Esophagus muscularis mucosa (tissue), 4 donors: ENCODE data around the gene NAV2. TPM values are rescaled to one million over a fixed set of nuclear protein-coding genes. Genes with fewer than 3 reads are reported as not detected.

Experiments
- DNase-seq: peaks from one replicate; pipeline ENCODE4 v3.0.0-alpha.2; 2017; ENCODE audit errors: extremely low spot score
- H3K27ac ChIP-seq, 4 donors: fragments of 200-600 bp; sonication (generic); replicated peaks in 1 of 4; 1 replicate in 3 of 4; 2 replicates in 1 of 4; pipeline ENCODE4 v1.5.1; 2016 to 2019; ENCODE audit warnings: mild to moderate bottlenecking in 1 of 4
- H3K27me3 ChIP-seq, 4 donors: fragments of 200-600 bp; sonication (generic); one replicate each; pipeline versions ENCODE4 v1.5.1 to v1.6.0; 2016 to 2019
- H3K36me3 ChIP-seq, 4 donors: fragments of 200-600 bp; sonication (generic); one replicate each; pipeline ENCODE4 v1.5.1; 2016 to 2019
- H3K4me1 ChIP-seq, 4 donors: fragments of 200-600 bp; sonication (generic); one replicate each; pipeline ENCODE4 v1.5.1; 2016 to 2019
- H3K4me3 ChIP-seq, 4 donors: fragments of 200-600 bp; sonication (generic); 1 replicate in 2 of 4; 2 replicates in 2 of 4; pipeline ENCODE4 v1.5.1; 2016 to 2019; ENCODE audit warnings: mild to moderate bottlenecking in 4 of 4, moderate library complexity in 1 of 4
- H3K9me3 ChIP-seq, 4 donors: fragments of 200-600 bp; sonication (generic); 1 replicate in 3 of 4; 2 replicates in 1 of 4; pipeline ENCODE4 v1.5.1; 2016 to 2019
- EP300 ChIP-seq: sonication (generic); formaldehyde crosslinking; IDR thresholded peaks from one replicate; pipeline ENCODE4 v1.6.1; 2017; ENCODE audit warnings: antibody characterized with exemption
- POLR2A ChIP-seq: fragments of 450-650 bp; IDR thresholded peaks from one replicate; pipeline ENCODE4 v1.6.1; 2017; ENCODE audit warnings: antibody characterized with exemption, moderate library complexity, mild to moderate bottlenecking, low read depth
- POLR2AphosphoS5 ChIP-seq, 2 donors: sonication (generic); formaldehyde crosslinking; IDR thresholded peaks; one replicate each; pipeline ENCODE4 v1.6.1; 2017; ENCODE audit warnings: antibody characterized with exemption in 2 of 2
- WGBS: methylation state at CpG from one replicate; pipeline ENCODE4 v1.1.5; 2018; 5-methylcytosine and 5-hydroxymethylcytosine counted together
- intact Hi-C: fragments of 100-400 bp; cut with DNase I; formaldehyde crosslinking; loops from one replicate; pipeline ENCODE4 v1.15.1; 2023
- total RNA-seq, 4 donors: library from RNA; depleted of rRNA; stranded (reverse); fragments of >200 nt; gene quantifications; one replicate each; pipeline versions ENCODE4 v1.1.0 to v1.2.1, GENCODE V29; 2016
- TF ChIP-seq, protein P1 (sequence below), 3 experiments: fragments of 200-600 bp in 2 of 3; fragments of 450-650 bp in 1 of 3; sonication (generic) in 2 of 3; IDR thresholded peaks; one replicate each; pipeline ENCODE4 v1.5.1; 2017 to 2019; ENCODE audit warnings: antibody characterized with exemption in 3 of 3, mild to moderate bottlenecking in 2 of 3, moderate library complexity in 1 of 3

Gene NAV2
- total RNA-seq, 4 donors from 2014 or later, result 21.9 to 57.0 (median 37.5) TPM

DNA sequence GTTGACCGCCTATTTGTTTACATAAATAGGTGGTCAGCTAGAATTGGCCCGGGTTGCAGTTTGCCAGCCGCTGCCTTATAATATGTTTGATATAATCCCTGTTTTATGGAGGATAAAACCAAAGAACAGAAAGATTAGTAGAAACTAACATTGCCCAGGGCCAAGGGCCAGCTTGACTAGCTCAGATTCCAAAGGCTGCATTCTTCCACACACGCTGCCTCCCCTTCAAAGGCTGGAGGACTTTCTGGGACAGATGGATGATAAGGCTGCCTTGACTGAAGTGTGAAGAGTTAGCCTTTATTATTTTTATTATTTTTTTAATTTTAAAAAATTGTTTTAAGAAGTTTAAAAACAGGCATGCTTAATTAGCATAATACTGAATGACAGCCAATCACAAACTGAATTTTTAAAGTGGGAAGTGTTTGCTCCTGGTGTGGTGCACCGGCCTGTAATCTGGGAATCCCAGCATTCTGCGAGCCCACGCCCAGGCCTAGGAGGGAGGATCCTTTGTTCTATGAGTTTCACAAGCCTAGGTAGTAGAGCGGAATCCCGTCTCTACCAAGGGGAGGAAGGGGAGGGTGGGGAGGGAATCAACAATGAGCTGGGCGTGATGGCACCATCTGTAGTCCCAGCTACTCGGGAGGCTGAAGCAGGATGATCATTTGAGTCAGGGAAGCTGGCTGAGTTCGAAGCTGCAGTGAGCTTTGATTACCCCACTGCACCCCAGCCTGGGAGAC is 114.9 kb downstream of the NAV2 start:
- H3K9me3 ChIP-seq, result no peaks in the 10 kb centered on the region
- DNase-seq, result no peak
- peaks cover 0 to 7% (median 2%) of the 10 kb centered on the region in 4 donors for H3K36me3 ChIP-seq
- intact Hi-C loops, result no loop called here
- peaks cover 12 to 34% (median 32%) of the 10 kb centered on the region in 4 donors for H3K4me1 ChIP-seq
- WGBS, result 77% methylated on average over 12 of the region's 12 CpGs
- TF ChIP-seq POLR2AphosphoS5 (IDR thresholded peaks at IDR 0.05) (no peak), POLR2A (no peak), EP300 (no peak)
- TF ChIP-seq, protein P1, sequence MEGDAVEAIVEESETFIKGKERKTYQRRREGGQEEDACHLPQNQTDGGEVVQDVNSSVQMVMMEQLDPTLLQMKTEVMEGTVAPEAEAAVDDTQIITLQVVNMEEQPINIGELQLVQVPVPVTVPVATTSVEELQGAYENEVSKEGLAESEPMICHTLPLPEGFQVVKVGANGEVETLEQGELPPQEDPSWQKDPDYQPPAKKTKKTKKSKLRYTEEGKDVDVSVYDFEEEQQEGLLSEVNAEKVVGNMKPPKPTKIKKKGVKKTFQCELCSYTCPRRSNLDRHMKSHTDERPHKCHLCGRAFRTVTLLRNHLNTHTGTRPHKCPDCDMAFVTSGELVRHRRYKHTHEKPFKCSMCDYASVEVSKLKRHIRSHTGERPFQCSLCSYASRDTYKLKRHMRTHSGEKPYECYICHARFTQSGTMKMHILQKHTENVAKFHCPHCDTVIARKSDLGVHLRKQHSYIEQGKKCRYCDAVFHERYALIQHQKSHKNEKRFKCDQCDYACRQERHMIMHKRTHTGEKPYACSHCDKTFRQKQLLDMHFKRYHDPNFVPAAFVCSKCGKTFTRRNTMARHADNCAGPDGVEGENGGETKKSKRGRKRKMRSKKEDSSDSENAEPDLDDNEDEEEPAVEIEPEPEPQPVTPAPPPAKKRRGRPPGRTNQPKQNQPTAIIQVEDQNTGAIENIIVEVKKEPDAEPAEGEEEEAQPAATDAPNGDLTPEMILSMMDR (IDR thresholded peaks at IDR 0.05), result no peak
- H3K27ac ChIP-seq, result no peak overlapping the region
- no peaks in the 10 kb centered on the region for H3K27me3 ChIP-seq
- no peak overlapping the region for H3K4me3 ChIP-seq

DNA sequence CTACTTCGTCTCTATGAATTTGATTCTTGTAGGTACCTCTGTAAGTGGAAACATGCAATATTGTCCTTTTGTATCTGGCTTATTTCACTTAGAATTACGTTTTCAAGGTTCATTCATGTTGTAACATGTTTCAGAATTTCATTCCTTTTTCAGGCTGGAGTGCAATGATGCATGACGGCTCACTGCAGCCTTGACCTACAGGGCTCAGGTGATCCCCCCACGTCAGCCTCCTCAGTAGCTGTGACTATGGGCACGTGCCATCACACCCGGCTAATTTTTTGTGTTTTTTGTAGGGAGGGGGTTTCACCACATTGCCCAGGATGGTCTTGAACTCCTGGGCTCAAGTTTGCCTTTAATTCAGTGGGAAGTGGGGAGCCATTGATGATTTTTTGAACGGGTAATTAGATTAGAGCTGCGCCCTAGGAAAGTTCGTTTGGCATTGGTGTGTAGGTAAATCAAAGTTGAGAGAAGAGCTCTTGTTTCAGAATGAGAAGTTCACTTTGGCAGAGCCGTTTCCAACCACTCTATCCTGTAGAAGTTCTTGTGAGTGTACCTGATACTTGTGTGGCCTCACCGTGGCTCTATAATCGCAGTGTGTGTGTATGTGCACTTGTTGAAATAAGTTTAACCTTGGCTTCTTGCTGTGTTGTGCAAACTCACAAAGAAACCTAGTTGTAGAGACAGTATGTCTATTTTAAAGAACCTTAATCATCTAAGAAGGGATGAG is 115.9 kb downstream of the NAV2 start:
- H3K9me3 ChIP-seq, result peaks cover 0 to 5% (median 0%) of the 10 kb centered on the region in 4 donors
- H3K27ac ChIP-seq, result no peak overlapping the region
- TF ChIP-seq POLR2A (no peak), POLR2AphosphoS5 (IDR thresholded peaks at IDR 0.05) (no peak), EP300 (no peak)
- TF ChIP-seq, protein P1 (IDR thresholded peaks at IDR 0.05), result no peak
- DNase-seq, result no peak
- H3K36me3 ChIP-seq, result peaks cover 0 to 17% (median 12%) of the 10 kb centered on the region in 4 donors
- intact Hi-C loops, result no loop called here
- H3K4me1 ChIP-seq, result peaks cover 12 to 34% (median 32%) of the 10 kb centered on the region in 4 donors
- H3K27me3 ChIP-seq, result no peaks in the 10 kb centered on the region
- WGBS, result 73% methylated on average over 12 of the region's 12 CpGs
- no peak overlapping the region for H3K4me3 ChIP-seq

GRCh38 chr11:19829109-19829837 is 116.6 kb downstream of the NAV2 start:
- Histone ChIP-seq H3K4me1 (peaks cover 12 to 34% (median 32%) of the 10 kb centered on the region in 4 donors), H3K27me3 (no peaks in the 10 kb centered on the region), H3K27ac (no peak overlapping the region), H3K4me3 (no peak overlapping the region), H3K9me3 (peaks cover 0 to 5% (median 0%) of the 10 kb centered on the region in 4 donors), H3K36me3 (peaks cover 4 to 24% (median 18%) of the 10 kb centered on the region in 4 donors)
- TF ChIP-seq EP300, result no peak
- no peak for TF ChIP-seq POLR2A
- TF ChIP-seq POLR2AphosphoS5 (IDR thresholded peaks at IDR 0.05), result no peak
- TF ChIP-seq, protein P1 (IDR thresholded peaks at IDR 0.05), result no peak
- WGBS, result 29% methylated on average over 7 of the region's 7 CpGs
- no peak for DNase-seq
- intact Hi-C loops, result no loop called here

DNA sequence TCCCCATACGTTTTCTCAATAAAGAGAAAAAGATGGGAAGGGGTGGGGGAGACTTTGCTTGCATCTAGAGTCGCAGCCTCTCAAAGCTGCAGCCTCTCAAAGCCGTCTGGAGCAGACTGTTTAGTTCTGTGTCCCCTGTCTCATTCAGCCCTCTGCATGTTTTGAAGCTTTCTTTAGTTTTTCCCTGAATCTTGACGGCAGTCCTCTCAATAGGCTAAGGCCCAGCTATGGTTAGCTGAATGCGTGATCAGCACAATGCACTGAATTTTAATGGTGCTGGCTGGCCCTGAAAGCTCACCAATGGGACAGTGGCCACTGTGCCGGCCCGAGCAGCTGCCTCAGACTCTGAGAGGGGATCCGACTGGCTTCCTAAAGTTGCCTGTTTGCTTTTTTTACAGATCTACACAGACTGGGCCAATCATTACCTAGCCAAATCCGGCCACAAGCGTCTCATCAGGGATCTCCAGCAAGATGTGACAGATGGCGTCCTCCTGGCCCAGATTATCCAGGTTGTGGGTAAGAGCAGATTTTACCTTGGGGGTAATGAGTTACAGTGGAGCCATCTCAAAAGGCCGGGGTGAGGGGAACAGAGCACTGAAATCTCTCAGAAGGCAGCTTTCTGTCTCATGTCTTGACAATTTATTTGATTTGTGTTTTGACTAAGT is 119.6 kb downstream of the NAV2 start:
- no peak overlapping the region for H3K27ac ChIP-seq
- no peak overlapping the region for H3K4me3 ChIP-seq
- TF ChIP-seq, protein P1 (IDR thresholded peaks at IDR 0.05), result no peak
- TF ChIP-seq POLR2A, result no peak
- no peak for TF ChIP-seq EP300
- no peak for TF ChIP-seq POLR2AphosphoS5 (IDR thresholded peaks at IDR 0.05)
- intact Hi-C loops, result no loop called here
- no peaks in the 10 kb centered on the region for H3K27me3 ChIP-seq
- 85% methylated on average over 12 of the region's 12 CpGs for WGBS
- H3K4me1 ChIP-seq, result peaks cover 8 to 23% (median 19%) of the 10 kb centered on the region in 4 donors
- peaks cover 4 to 42% (median 20%) of the 10 kb centered on the region in 4 donors for H3K36me3 ChIP-seq
- peaks cover 0 to 5% (median 0%) of the 10 kb centered on the region in 4 donors for H3K9me3 ChIP-seq
- DNase-seq, result no peak
